Stomach (tissue), 4 donors: ENCODE results near the gene PLLP.

ENCODE experiments used
- CTCF ChIP-seq, 7 experiments: fragments of 450-650 bp in 4 of 7; fragments of 200-600 bp in 3 of 7; sonication (generic) in 3 of 7; IDR thresholded peaks; one replicate each; pipeline ENCODE4 v1.5.1; 2016 to 2019; ENCODE audit warnings: antibody characterized with exemption in 7 of 7, control low read depth in 2 of 7, mild to moderate bottlenecking in 1 of 7
- POLR2A ChIP-seq, 4 donors: fragments of 450-650 bp; IDR thresholded peaks; one replicate each; pipeline ENCODE4 v1.6.1; 2016; ENCODE audit warnings: antibody characterized with exemption in 4 of 4, control low read depth in 2 of 4, mild to moderate bottlenecking in 1 of 4, moderate library complexity in 1 of 4

- no peak for TF ChIP-seq CTCF (IDR thresholded peaks at IDR 0.05)
- TF ChIP-seq POLR2A (IDR thresholded peaks at IDR 0.05), result no peak
Observed at GRCh38 chr16:57301126-57301817, 16.8 kb upstream of the PLLP start.
